PC-3 (cell line): ENCODE results near the gene TMEM106C.

Source experiments
- CTCF ChIP-seq: fragments of 300-600 bp; sonication (generic); conservative IDR thresholded peaks from 2 replicates; pipeline ENCODE4 v1.5.1; 2017; ENCODE audit warnings: antibody characterized with exemption, low read depth, mild to moderate bottlenecking, low read length
- EZH2 ChIP-seq: fragments of 300-600 bp; sonication (generic); IDR thresholded peaks from one replicate; pipeline ENCODE4 v1.6.1; 2017; ENCODE audit warnings: antibody characterized with exemption, mild to moderate bottlenecking, low read length; ENCODE audit not compliant: unreplicated experiment
- EZH2phosphoT487 ChIP-seq: fragments of 300-600 bp; sonication (generic); IDR thresholded peaks from 2 replicates; pipeline ENCODE4 v1.6.1; 2018; ENCODE audit warnings: mild to moderate bottlenecking, antibody characterized with exemption, low read length, borderline replicate concordance

- TF ChIP-seq EZH2 (no peak), CTCF (no peak), EZH2phosphoT487 (no peak)
Observed at GRCh38 chr12:47947341-47947740, 16.1 kb upstream of the TMEM106C start.
